ENCODE measurements around the gene TSSK6.

The TSSK6 gene

GRCh38 chr19:19544954-19545591 is 29.7 kb upstream of the TSSK6 start:
- DNase-seq (ENCODE audit: low read depth in 2 of 2) = no peak

- no peak for DNase-seq (ENCODE audit: low read depth in 2 of 2)
These were observed 29.1 kb upstream of the TSSK6 start for GRCh38 chr19:19544257-19544953.

- no peak for DNase-seq (ENCODE audit: low read depth in 2 of 2)
These were observed 28.3 kb upstream of the TSSK6 start for GRCh38 chr19:19543640-19544039.

GRCh38 chr19:19543101-19543500 is 27.8 kb upstream of the TSSK6 start:
- DNase-seq (ENCODE audit: low read depth in 2 of 2) = no peak

- no peak for DNase-seq (ENCODE audit: low read depth in 2 of 2)
These were observed 27.2 kb upstream of the TSSK6 start for GRCh38 chr19:19542507-19542906.

- DNase-seq (ENCODE audit: low read depth in 2 of 2) = no peak
These were observed 26.3 kb upstream of the TSSK6 start for GRCh38 chr19:19541616-19542015.

- peak; percentile 40 to 50 for DNase-seq (ENCODE audit: low read depth in 2 of 2)
These were observed 25.6 kb upstream of the TSSK6 start for GRCh38 chr19:19540715-19541515.

- peak; percentile 45 to 47 for DNase-seq (ENCODE audit: low read depth in 2 of 2)
These were observed 24.8 kb upstream of the TSSK6 start for GRCh38 chr19:19540064-19540714.

GRCh38 chr19:19539698-19540063 is 24.3 kb upstream of the TSSK6 start:
- no peak for DNase-seq (ENCODE audit: low read depth in 2 of 2)

- no peak for DNase-seq (ENCODE audit: low read depth in 2 of 2)
These were observed 23.4 kb upstream of the TSSK6 start for GRCh38 chr19:19538785-19539166.

GRCh38 chr19:19538061-19538784 is 22.9 kb upstream of the TSSK6 start, which contains the start of gene CILP2:
Gene CILP2 (plus strand): TSS chr19:19538265. CDS start chr19:19538350, 85 bp downstream.
- no peak for DNase-seq (ENCODE audit: low read depth in 2 of 2)

- no peak for DNase-seq (ENCODE audit: low read depth in 2 of 2)
These were observed 22.0 kb upstream of the TSSK6 start for GRCh38 chr19:19537075-19538048.

GRCh38 chr19:19535311-19536191 is 20.2 kb upstream of the TSSK6 start:
- no peak for DNase-seq (ENCODE audit: low read depth in 2 of 2)

GRCh38 chr19:19534556-19535265 is 19.4 kb upstream of the TSSK6 start:
- DNase-seq (ENCODE audit: low read depth in 2 of 2) = no peak

GRCh38 chr19:19533841-19534240 is 18.5 kb upstream of the TSSK6 start:
- no peak for DNase-seq (ENCODE audit: low read depth in 2 of 2)

- DNase-seq (ENCODE audit: low read depth in 2 of 2) = no peak
These were observed 17.7 kb upstream of the TSSK6 start for GRCh38 chr19:19532806-19533701.

- DNase-seq (ENCODE audit: low read depth in 2 of 2) = peak; percentile 62 to 74
These were observed 16.8 kb upstream of the TSSK6 start for GRCh38 chr19:19531951-19532805.
